HG03571 (cell line): Measurements from ENCODE around the gene PPP1R9A.
A peak's percentile ranks its signal among the peaks of the same experiment; 100 is the strongest.

ENCODE experiments used
- ATAC-seq: cut with Tn5 transposase; IDR thresholded peaks from one replicate; pipeline ENCODE4 v1.9.1; 2021; ENCODE audit not compliant: unreplicated experiment

The PPP1R9A gene

DNA sequence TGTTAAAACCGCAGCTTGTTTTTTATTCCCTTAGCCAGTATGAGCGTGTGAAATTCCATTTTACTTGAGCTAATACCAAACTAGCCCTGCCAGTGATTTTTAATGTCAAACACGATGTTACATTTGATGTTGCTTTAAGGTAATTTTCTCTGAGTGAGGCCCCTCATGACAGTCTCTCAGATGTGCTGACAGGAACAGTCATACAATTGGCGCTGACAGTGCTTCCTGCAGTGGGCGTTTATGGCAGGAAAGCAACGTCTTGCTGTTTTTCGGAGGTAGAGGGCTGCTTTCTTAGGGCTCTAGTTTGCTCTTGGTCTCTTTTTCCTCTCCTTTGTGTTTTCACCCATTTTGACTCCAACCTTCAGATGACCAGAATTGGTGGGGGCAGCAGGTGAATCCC, 397.6 kb downstream of the PPP1R9A start:
- no peak for ATAC-seq

DNA sequence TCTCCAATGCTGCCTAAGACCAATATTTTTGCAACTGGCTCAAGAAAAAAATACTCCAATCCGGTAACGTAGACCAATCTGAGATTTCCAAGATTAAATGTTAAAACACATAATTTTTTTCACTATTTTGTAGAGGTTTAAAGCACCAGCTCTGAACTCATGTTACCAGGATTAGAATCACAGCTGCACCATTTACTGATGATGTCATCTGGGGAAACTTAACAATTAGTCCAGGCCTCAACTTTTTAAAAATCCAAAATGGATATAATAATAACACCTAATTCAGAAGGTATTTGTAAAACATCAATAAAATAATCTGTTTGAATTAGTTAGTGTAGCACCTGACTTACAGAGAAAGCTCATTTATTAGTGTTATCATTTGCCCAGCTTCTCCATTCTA, 402.6 kb downstream of the PPP1R9A start:
- no peak for ATAC-seq

- no peak for ATAC-seq
Measured at GRCh38 chr7:95311389-95311788, 404.0 kb downstream of the PPP1R9A start.

DNA sequence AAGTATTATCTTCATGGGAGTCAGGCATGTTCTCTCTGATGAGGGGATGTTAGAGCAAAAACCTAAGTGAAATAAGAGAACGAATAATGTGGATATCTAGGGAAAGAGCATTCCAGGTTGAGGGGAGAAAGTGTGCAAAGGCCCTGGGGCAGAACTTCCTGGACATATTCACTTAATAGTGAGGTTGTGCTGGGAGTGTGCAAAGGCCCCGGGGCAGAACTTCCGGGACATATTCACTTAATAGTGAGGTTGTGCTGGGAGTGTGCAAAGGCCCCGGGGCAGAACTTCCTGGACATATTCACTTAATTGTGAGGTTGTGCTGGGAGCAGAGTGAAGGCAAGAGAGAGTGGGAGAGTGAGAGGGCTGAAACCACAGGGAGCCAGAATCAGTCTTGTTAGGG, 405.2 kb downstream of the PPP1R9A start:
- no peak for ATAC-seq

DNA sequence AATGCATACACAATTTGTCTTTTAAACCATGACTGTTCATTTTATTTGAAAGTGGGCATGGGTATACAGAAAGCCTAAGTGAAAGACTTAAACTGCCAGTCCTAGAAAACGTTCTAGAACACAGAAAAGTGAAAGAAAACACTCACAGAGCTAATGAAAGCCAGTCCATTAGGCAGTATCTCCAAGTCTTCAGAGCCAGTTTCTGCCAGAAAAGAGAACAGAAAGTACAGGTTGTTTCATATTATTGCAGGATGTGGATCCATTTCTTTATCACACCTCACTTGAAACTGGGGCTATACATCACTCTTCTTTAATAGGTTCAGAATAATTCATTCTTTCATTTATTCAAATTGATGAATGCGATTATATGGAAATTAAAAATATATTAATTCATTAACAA, 409.2 kb downstream of the PPP1R9A start:
- peak; percentile 68 for ATAC-seq

- ATAC-seq = no peak
Measured at GRCh38 chr7:95317546-95317945, 410.2 kb downstream of the PPP1R9A start.

- ATAC-seq = no peak
Measured at GRCh38 chr7:95317966-95318365, 410.6 kb downstream of the PPP1R9A start.

DNA sequence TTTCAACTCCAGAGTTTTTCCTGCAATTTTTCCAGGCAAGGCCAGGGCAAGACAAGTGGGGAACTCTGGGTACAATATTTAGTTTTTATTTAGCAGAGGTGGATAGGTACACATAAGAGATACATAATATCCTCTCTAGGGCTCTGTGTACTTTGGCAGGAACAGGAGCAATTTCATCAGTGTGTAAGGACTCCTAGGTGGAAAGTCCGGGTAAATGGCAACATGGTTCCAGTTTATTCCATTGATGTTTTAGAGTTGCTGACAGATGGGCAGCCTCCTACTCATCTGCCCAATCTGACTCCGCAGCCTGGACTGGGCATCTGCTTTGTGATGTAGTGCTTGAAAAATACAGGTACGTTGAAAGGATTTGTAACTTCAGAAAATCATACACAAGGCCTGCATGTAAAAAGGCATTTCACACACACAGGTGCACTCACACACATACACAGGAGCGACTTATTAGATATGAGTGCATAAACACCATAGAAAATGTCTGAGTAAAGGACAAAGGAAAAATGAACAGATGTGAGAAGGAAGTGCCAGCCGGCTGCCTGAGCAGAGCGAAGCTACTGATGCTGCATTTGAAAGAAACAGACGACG, 411.2 kb downstream of the PPP1R9A start:
- ATAC-seq = no peak

- ATAC-seq = no peak
Measured at GRCh38 chr7:95319570-95319969, 412.2 kb downstream of the PPP1R9A start.

GRCh38 chr7:95320651-95321050, 413.3 kb downstream of the PPP1R9A start:
- no peak for ATAC-seq

GRCh38 chr7:95321720-95322119, 414.3 kb downstream of the PPP1R9A start:
- no peak for ATAC-seq

GRCh38 chr7:95322396-95322795, 415.0 kb downstream of the PPP1R9A start:
- no peak for ATAC-seq

GRCh38 chr7:95322854-95323253, 415.5 kb downstream of the PPP1R9A start:
- ATAC-seq = no peak

GRCh38 chr7:95323410-95324129, 416.2 kb downstream of the PPP1R9A start:
- no peak for ATAC-seq

- ATAC-seq = no peak
Measured at GRCh38 chr7:95324431-95324830, 417.0 kb downstream of the PPP1R9A start, which contains the start of gene PON1. Gene PON1, minus strand, starts transcription at chr7:95324532. Its CDS starts 57 bp downstream, at chr7:95324475.

GRCh38 chr7:95327356-95327755, 420.0 kb downstream of the PPP1R9A start:
- ATAC-seq = no peak

DNA sequence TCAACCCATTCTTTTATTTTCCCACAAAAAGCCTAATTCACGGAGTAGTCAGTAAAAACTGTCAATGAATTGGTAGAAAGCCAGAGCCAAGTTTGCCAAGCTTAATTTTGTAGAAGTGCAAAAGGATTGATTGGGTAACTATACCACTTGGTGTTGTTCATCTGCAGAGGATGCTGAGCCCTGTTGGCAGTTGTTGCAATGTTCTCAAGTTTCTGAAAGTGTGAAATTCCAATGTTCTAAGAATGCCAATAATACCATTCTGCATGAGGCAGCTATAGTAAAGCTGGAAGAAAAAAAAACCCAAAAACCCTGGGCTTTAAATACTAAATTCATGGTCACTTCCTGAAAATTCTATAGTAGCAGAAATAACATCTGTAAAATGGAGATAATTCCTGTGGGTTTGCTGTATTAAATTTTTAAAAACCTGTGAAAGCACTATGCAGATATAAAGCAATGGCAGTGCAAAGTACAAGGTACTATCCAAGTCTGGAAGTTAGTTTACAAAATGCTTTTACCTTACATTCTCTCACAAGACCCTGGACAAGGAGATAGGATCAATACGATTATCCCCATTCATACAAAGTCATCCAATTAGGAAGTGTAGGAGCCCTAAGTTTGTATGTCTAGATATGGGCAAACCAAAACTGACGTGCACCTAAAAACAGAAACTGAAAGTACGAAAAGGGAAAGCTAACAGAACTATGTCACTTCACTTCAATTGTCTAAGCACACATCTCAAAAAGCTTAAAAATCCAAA, 423.0 kb downstream of the PPP1R9A start:
- peak; percentile 96 for ATAC-seq

DNA sequence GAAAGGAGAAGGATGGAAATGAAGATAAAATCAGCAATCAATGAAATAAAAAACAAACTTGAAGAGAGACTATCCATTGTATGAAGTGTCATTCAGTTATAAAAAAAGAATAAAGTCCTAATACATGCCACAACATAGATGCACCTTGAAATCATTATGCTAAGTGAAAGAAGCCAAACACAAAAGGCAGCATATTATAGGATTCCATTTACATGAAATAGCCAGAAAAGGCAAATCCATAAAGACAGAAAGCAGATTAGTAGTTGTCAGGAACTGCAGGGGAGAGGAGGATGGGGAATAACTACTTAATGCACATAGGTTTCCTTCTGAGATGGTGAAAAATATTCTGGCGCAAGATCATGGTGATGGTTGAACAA, 423.6 kb downstream of the PPP1R9A start:
- ATAC-seq = peak; percentile 30

DNA sequence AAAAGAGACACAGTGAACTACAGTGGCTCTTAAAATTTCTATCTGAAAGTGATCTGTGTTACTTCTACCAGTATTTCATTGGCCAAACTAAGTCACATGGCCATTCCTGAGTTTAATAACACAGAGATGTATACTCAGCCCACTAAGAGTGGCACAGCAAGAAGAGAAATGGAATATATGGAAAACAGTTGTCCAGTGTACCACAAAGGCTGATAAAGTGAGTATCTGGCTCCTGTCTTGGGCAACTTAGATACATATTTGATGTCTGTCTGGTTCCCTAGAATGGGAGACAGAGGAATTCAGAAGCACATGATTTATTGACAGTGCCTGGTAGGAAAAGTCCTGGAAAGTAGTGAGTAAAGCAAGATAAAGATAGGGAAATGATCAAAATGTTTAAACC, 427.1 kb downstream of the PPP1R9A start:
- ATAC-seq = no peak

- no peak for ATAC-seq
Measured at GRCh38 chr7:95335093-95335492, 427.7 kb downstream of the PPP1R9A start.

DNA sequence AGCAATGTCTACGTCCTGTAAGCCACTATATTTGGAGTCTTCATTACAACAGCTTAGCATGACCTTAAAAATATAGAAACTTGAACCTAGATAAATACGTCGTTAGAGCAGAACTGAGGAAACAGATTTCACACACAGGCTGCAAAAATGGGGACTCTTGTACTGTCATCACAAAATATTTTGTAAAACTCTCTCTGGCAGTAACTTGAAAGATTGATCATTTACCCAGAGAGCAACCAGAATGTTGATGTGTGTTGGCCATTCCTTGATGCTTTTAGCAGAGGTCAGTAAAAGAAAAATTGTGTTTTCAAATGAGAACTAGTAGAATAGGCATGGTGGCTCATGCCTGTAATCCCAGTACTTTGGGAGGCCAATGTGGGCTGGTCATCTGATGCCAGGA, 431.4 kb downstream of the PPP1R9A start:
- ATAC-seq = no peak

- ATAC-seq = no peak
Measured at GRCh38 chr7:95340491-95340890, 433.1 kb downstream of the PPP1R9A start.
